Caco-2 (cell line): ENCODE data around the gene ABAT. TPM values are rescaled to one million over a fixed set of nuclear protein-coding genes. Genes with fewer than 3 reads are reported as not detected.

Source experiments
- BruUV-seq: library from RNA; stranded (reverse); fragments of 400-500 nt; replicated peaks from 2 replicates; lab custom pipeline; 2021; lab: Mats Ljungman, UMichigan
- CTCF ChIA-PET: fragments of 300-600 bp; sonication (Branson Sonifier 250); formaldehyde crosslinking; loops from one replicate; lab custom pipeline; 2022; ENCODE audit warnings: antibody characterized with exemption; lab: Charles Lee
- POLR2A ChIA-PET: fragments of 300-600 bp; sonication (Branson Sonifier 250); formaldehyde crosslinking; loops from one replicate; lab custom pipeline; 2022; ENCODE audit warnings: antibody characterized with exemption; lab: Charles Lee
- DNase-seq, 2 experiments: peaks; one replicate each; pipeline versions ENCODE4 v3.0.0 to v3.0.0-alpha.2; 2020 to 2022
- H3K27me3 ChIP-seq: replicated peaks from 2 replicates; pipeline ENCODE4 v1.6.0; 2011; ENCODE audit warnings: low read length; ENCODE audit not compliant: control insufficient read depth, insufficient read depth
- H3K36me3 ChIP-seq: 2 replicates; pipeline ENCODE4 v1.5.1; 2011; ENCODE audit warnings: low read length; ENCODE audit not compliant: control insufficient read depth, insufficient read depth
- H3K4me1 ChIP-seq: fragments of 250-450 bp; sonication (Bioruptor Pico); 2 replicates; pipeline ENCODE4 v1.5.1; 2020; ENCODE audit warnings: mild to moderate bottlenecking
- H3K4me3 ChIP-seq: 2 replicates; pipeline ENCODE4 v1.5.1; 2011; ENCODE audit warnings: low read depth, mild to moderate bottlenecking, control low read depth, low read length
- H3K9me3 ChIP-seq: fragments of 250-450 bp; sonication (Bioruptor Pico); 2 replicates; pipeline ENCODE4 v1.5.1; 2020; ENCODE audit warnings: mild to moderate bottlenecking, moderate library complexity
- H3K27ac Mint-ChIP-seq: one replicate; pipeline ENCODE4 v1.8.0; 2022; ENCODE audit warnings: mixed read lengths; ENCODE audit not compliant: unreplicated experiment
- H3K27me3 Mint-ChIP-seq: one replicate; pipeline ENCODE4 v1.8.0; 2022; ENCODE audit warnings: mixed read lengths; ENCODE audit not compliant: insufficient read depth, unreplicated experiment
- H3K36me3 Mint-ChIP-seq: one replicate; pipeline ENCODE4 v1.8.0; 2022; ENCODE audit warnings: mild to moderate bottlenecking, mixed read lengths; ENCODE audit not compliant: insufficient read depth, unreplicated experiment
- H3K4me1 Mint-ChIP-seq: one replicate; pipeline ENCODE4 v1.8.0; 2022; ENCODE audit warnings: low read depth, mixed read lengths; ENCODE audit not compliant: unreplicated experiment
- H3K4me3 Mint-ChIP-seq: one replicate; pipeline ENCODE4 v1.8.0; 2022; ENCODE audit warnings: mild to moderate bottlenecking, moderate library complexity, mixed read lengths; ENCODE audit not compliant: unreplicated experiment
- H3K9me3 Mint-ChIP-seq: one replicate; pipeline ENCODE4 v1.8.0; 2022; ENCODE audit warnings: mixed read lengths; ENCODE audit not compliant: unreplicated experiment
- intact Hi-C: fragments of 100-400 bp; cut with micrococcal nuclease; formaldehyde crosslinking; loops from one replicate; pipeline ENCODE4 v1.10.0; 2022; ENCODE audit not compliant: unreplicated experiment
- total RNA-seq: library from RNA; stranded (reverse); gene quantifications from 2 replicates; pipeline ENCODE4 v1.2.3, GENCODE V29; 2022
- TF ChIP-seq, protein P1 (sequence below), 2 experiments: fragments of 200-600 bp in 1 of 2; IDR thresholded peaks; 1 replicate in 1 of 2; 2 replicates in 1 of 2; pipeline versions ENCODE4 v1.5.1 to v1.8.0; 2011 to 2022; ENCODE audit warnings: antibody characterized with exemption in 1 of 2, control low read depth in 1 of 2, inconsistent platforms in 1 of 2, low read depth in 1 of 2, low read length in 1 of 2, mild to moderate bottlenecking in 1 of 2, moderate library complexity in 1 of 2; ENCODE audit not compliant: insufficient read depth in 1 of 2, severe bottlenecking in 1 of 2, unreplicated experiment in 1 of 2

ABAT gene
- total RNA-seq, 1 experiment from 2014 or later, result 34.9 TPM

DNA sequence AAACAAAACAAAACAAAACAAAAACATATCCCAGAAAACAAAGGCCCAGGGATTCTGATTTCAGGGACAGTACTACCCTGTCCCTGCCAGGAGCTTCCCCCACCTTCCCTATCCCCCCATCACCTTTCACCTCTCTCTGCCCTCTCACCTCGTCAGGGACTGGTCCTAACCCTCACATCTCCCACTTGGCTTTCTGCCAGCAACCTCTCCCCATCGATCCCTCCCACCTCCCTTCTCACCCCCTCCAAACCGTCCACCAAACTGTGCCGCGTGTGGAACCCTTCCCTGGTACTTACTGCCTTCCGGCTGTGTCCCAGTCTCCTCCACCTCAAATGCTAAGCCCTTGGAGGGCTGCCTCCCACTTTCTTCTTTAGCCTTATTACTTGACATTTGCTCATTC is 86.7 kb downstream of the ABAT start:
- intact Hi-C loops, result no loop called here
- H3K36me3 ChIP-seq, result no peaks in the 10 kb centered on the region

DNA sequence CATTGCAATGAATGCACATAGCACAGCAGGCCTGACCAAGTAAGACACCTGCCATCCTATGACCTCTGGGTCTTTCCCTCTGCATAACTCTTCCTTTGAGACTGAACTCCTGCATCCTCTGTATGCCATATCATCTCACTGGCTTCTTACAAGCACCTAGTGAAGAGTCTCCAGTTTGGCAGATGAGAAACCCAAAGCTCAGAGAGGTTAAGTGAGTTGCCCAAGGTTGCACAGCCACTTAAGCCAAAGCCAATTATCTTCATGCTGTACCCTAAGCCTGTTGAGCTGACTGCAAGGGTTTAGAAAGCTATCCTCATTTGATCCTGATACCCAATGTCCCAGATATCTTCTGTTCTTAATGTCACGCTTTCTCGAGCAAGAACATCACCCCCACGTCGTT is 87.8 kb downstream of the ABAT start:
- H3K27me3 Mint-ChIP-seq, result no peaks in the 10 kb centered on the region
- no peaks in the 10 kb centered on the region for H3K4me1 Mint-ChIP-seq
- H3K36me3 Mint-ChIP-seq, result peaks cover 13% of the 10 kb centered on the region
- H3K27ac Mint-ChIP-seq, result no peak overlapping the region
- Histone ChIP-seq H3K4me3 (no peak overlapping the region), H3K9me3 (no peaks in the 10 kb centered on the region), H3K4me1 (no peaks in the 10 kb centered on the region), H3K27me3 (no peaks in the 10 kb centered on the region), H3K36me3 (no peaks in the 10 kb centered on the region)
- H3K9me3 Mint-ChIP-seq, result peaks cover 10% of the 10 kb centered on the region
- intact Hi-C loops, result no loop called here
- H3K4me3 Mint-ChIP-seq, result no peak overlapping the region
- ChIA-PET POLR2A (no interaction called here), CTCF (no interaction called here)
- DNase-seq, result no peak
- TF ChIP-seq, protein P1, sequence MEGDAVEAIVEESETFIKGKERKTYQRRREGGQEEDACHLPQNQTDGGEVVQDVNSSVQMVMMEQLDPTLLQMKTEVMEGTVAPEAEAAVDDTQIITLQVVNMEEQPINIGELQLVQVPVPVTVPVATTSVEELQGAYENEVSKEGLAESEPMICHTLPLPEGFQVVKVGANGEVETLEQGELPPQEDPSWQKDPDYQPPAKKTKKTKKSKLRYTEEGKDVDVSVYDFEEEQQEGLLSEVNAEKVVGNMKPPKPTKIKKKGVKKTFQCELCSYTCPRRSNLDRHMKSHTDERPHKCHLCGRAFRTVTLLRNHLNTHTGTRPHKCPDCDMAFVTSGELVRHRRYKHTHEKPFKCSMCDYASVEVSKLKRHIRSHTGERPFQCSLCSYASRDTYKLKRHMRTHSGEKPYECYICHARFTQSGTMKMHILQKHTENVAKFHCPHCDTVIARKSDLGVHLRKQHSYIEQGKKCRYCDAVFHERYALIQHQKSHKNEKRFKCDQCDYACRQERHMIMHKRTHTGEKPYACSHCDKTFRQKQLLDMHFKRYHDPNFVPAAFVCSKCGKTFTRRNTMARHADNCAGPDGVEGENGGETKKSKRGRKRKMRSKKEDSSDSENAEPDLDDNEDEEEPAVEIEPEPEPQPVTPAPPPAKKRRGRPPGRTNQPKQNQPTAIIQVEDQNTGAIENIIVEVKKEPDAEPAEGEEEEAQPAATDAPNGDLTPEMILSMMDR (IDR thresholded peaks at IDR 0.05; ENCODE audit: insufficient read depth in 1 of 2, low read depth in 1 of 2, low read length in 1 of 2, severe bottlenecking in 1 of 2, unreplicated experiment in 1 of 2), result no peak
- no TSS peak for BruUV-seq

More for the DNA sequence above, 86.7 kb downstream of the ABAT start:
- POLR2A ChIA-PET, result no interaction called here
- BruUV-seq, result no TSS peak
- CTCF ChIA-PET, result no interaction called here
- H3K9me3 ChIP-seq, result no peaks in the 10 kb centered on the region
- H3K27me3 ChIP-seq, result no peaks in the 10 kb centered on the region
- no peaks in the 10 kb centered on the region for H3K4me1 ChIP-seq
- Mint-ChIP-seq H3K27ac (no peak overlapping the region), H3K4me3 (no peak overlapping the region), H3K9me3 (peaks cover 10% of the 10 kb centered on the region), H3K27me3 (no peaks in the 10 kb centered on the region), H3K4me1 (no peaks in the 10 kb centered on the region), H3K36me3 (peaks cover 13% of the 10 kb centered on the region)
- TF ChIP-seq, protein P1 (IDR thresholded peaks at IDR 0.05; ENCODE audit: insufficient read depth in 1 of 2, low read depth in 1 of 2, low read length in 1 of 2, severe bottlenecking in 1 of 2, unreplicated experiment in 1 of 2), result no peak
- no peak overlapping the region for H3K4me3 ChIP-seq
- DNase-seq, result no peak

DNA sequence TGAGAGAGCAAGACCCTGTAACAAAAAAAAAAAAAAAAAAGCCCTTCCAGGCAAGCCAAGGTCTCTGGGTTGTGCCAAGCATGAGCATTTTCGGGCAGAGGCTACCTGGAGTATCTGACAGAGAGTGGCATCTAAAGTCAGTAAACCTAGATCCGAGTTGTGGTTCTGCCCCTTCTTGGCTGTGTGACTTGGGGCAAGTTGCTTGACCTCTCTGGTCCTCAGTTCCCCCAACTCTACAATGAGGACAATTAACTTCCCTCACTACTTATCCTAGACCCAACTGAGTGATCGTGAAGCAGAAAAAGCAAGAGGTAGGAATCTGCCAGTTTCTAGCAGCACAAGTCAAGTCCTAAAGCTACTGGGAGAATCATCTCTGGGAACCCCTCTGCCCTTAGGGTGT is 88.7 kb downstream of the ABAT start:
- no peak overlapping the region for H3K27ac Mint-ChIP-seq
- peaks cover 10% of the 10 kb centered on the region for H3K9me3 Mint-ChIP-seq
- ChIA-PET POLR2A (no interaction called here), CTCF (no interaction called here)
- no peaks in the 10 kb centered on the region for H3K4me1 ChIP-seq
- H3K36me3 ChIP-seq, result no peaks in the 10 kb centered on the region
- TF ChIP-seq, protein P1 (IDR thresholded peaks at IDR 0.05; ENCODE audit: insufficient read depth in 1 of 2, low read depth in 1 of 2, low read length in 1 of 2, severe bottlenecking in 1 of 2, unreplicated experiment in 1 of 2), result no peak
- H3K4me3 Mint-ChIP-seq, result no peak overlapping the region
- no peaks in the 10 kb centered on the region for H3K27me3 ChIP-seq
- H3K27me3 Mint-ChIP-seq, result no peaks in the 10 kb centered on the region
- no TSS peak for BruUV-seq
- no peaks in the 10 kb centered on the region for H3K4me1 Mint-ChIP-seq
- intact Hi-C loops, result no loop called here
- H3K9me3 ChIP-seq, result no peaks in the 10 kb centered on the region
- H3K36me3 Mint-ChIP-seq, result peaks cover 13% of the 10 kb centered on the region
- no peak overlapping the region for H3K4me3 ChIP-seq
- no peak for DNase-seq
